COR-L47 (cell line): Measurements from ENCODE around the gene PLXNA4.

ENCODE experiments used
- DNase-seq: peaks from one replicate; lab custom pipeline; 2025; lab: John Stamatoyannopoulos, UW

Gene PLXNA4

GRCh38 chr7:132504071-132504470 lies 72.2 kb downstream of the PLXNA4 start:
- DNase-seq, result no peak

- DNase-seq, result no peak
Measured at GRCh38 chr7:132503415-132503814, 72.9 kb downstream of the PLXNA4 start.

GRCh38 chr7:132501956-132502355 lies 74.3 kb downstream of the PLXNA4 start:
- no peak for DNase-seq

GRCh38 chr7:132500727-132501440 lies 75.4 kb downstream of the PLXNA4 start:
- no peak for DNase-seq

- DNase-seq, result no peak
Measured at GRCh38 chr7:132499487-132499886, 76.8 kb downstream of the PLXNA4 start.

- DNase-seq, result no peak
Measured at GRCh38 chr7:132499065-132499464, 77.2 kb downstream of the PLXNA4 start.

- DNase-seq, result no peak
Measured at GRCh38 chr7:132498319-132498718, 78.0 kb downstream of the PLXNA4 start.

- no peak for DNase-seq
Measured at GRCh38 chr7:132497098-132497497, 79.2 kb downstream of the PLXNA4 start.

GRCh38 chr7:132495936-132496335 lies 80.3 kb downstream of the PLXNA4 start:
- no peak for DNase-seq

- DNase-seq, result no peak
Measured at GRCh38 chr7:132494474-132494873, 81.8 kb downstream of the PLXNA4 start.

GRCh38 chr7:132492823-132493445 lies 83.3 kb downstream of the PLXNA4 start:
- DNase-seq, result no peak

- DNase-seq, result no peak
Measured at GRCh38 chr7:132491391-132491945, 84.8 kb downstream of the PLXNA4 start.

- no peak for DNase-seq
Measured at GRCh38 chr7:132490474-132490873, 85.8 kb downstream of the PLXNA4 start.

GRCh38 chr7:132489776-132490237 lies 86.5 kb downstream of the PLXNA4 start:
- DNase-seq, result no peak

GRCh38 chr7:132488634-132489302 lies 87.5 kb downstream of the PLXNA4 start:
- no peak for DNase-seq

- DNase-seq, result no peak
Measured at GRCh38 chr7:132486274-132486610, 90.0 kb downstream of the PLXNA4 start.

GRCh38 chr7:132485600-132486273 lies 90.5 kb downstream of the PLXNA4 start:
- no peak for DNase-seq

- DNase-seq, result no peak
Measured at GRCh38 chr7:132485136-132485535, 91.1 kb downstream of the PLXNA4 start.

GRCh38 chr7:132482866-132483265 lies 93.4 kb downstream of the PLXNA4 start:
- no peak for DNase-seq

GRCh38 chr7:132480534-132480933 lies 95.7 kb downstream of the PLXNA4 start:
- DNase-seq, result no peak

GRCh38 chr7:132476541-132476940 lies 99.7 kb downstream of the PLXNA4 start:
- no peak for DNase-seq

GRCh38 chr7:132475669-132476116 lies 100.6 kb downstream of the PLXNA4 start:
- DNase-seq, result no peak
